H1 (cell line): ENCODE results near the gene HPCAL4. TPM values are rescaled to one million over a fixed set of nuclear protein-coding genes. Genes with fewer than 3 reads are reported as not detected.

Experiments used
- CTCF ChIA-PET: fragments of 300-600 bp; sonication (Branson Sonifier 250); formaldehyde crosslinking; loops from one replicate; lab custom pipeline; 2021; ENCODE audit not compliant: partially characterized antibody; lab: Charles Lee
- POLR2A ChIA-PET: fragments of 300-600 bp; sonication (Branson Sonifier 250); formaldehyde crosslinking; loops from one replicate; lab custom pipeline; 2021; ENCODE audit warnings: inconsistent platforms; ENCODE audit not compliant: partially characterized antibody; lab: Charles Lee
- DNase-seq, 2 experiments: peaks; one replicate each; pipeline versions ENCODE4 v3.0.0 to v3.0.0-alpha.2; 2010 to 2022; ENCODE audit warnings: low spot score in 2 of 2, low read depth in 1 of 2, mixed read lengths in 1 of 2
- FAIRE-seq: peaks from 2 replicates; lab custom pipeline; 2011; peaks lifted over from hg19 to GRCh38; lab: Jason Lieb, UNC
- H2AFZ ChIP-seq: 2 replicates; pipeline ENCODE4 v1.8.1; 2012; ENCODE audit warnings: low read length, inconsistent platforms
- H2AK5ac ChIP-seq: 2 replicates; pipeline ENCODE4 v1.6.1; 2013; ENCODE audit warnings: low read depth, low read length
- H2BK120ac ChIP-seq: replicated peaks from 2 replicates; pipeline ENCODE3; 2013; ENCODE audit warnings: low read depth, low read length, inconsistent platforms
- H2BK12ac ChIP-seq: 2 replicates; pipeline ENCODE4 v1.6.1; 2013; ENCODE audit warnings: low read depth, low read length
- H2BK15ac ChIP-seq: 2 replicates; pipeline ENCODE4 v1.6.1; 2013; ENCODE audit warnings: low read length
- H2BK20ac ChIP-seq: 2 replicates; pipeline ENCODE4 v1.6.1; 2013; ENCODE audit warnings: low read length
- H2BK5ac ChIP-seq: 2 replicates; pipeline ENCODE4 v1.6.1; 2013; ENCODE audit warnings: low read depth, low read length
- H3K14ac ChIP-seq: 2 replicates; pipeline ENCODE4 v1.6.1; 2013; ENCODE audit warnings: inconsistent platforms; ENCODE audit not compliant: insufficient read length
- H3K18ac ChIP-seq: 2 replicates; pipeline ENCODE4 v1.6.1; 2013; ENCODE audit warnings: low read length; ENCODE audit errors: extremely low read depth
- H3K23ac ChIP-seq: 2 replicates; pipeline ENCODE4 v1.6.1; 2013; ENCODE audit warnings: inconsistent platforms; ENCODE audit not compliant: insufficient read length
- H3K23me2 ChIP-seq: 2 replicates; pipeline ENCODE4 v1.6.1; 2013; ENCODE audit warnings: low read depth, low read length
- H3K27ac ChIP-seq: 2 replicates; pipeline ENCODE4 v1.6.1; 2011; ENCODE audit warnings: low read depth, low read length, inconsistent platforms
- H3K27me3 ChIP-seq, 4 experiments: replicated peaks in 1 of 4; 1 replicate in 1 of 4; 2 replicates in 3 of 4; pipeline versions ENCODE4 v1.6.1 to v1.8.1; 2011 to 2013; ENCODE audit warnings: low read length in 3 of 4, mild to moderate bottlenecking in 3 of 4, inconsistent platforms in 2 of 4, mixed read lengths in 2 of 4, moderate library complexity in 1 of 4; ENCODE audit not compliant: control insufficient read depth in 3 of 4, insufficient read depth in 3 of 4; ENCODE audit errors: extremely low read depth in 1 of 4
- H3K36me3 ChIP-seq, 4 experiments: 2 replicates each; pipeline versions ENCODE4 v1.6.1 to v1.8.1; 2011 to 2013; ENCODE audit warnings: mild to moderate bottlenecking in 4 of 4, low read length in 3 of 4, moderate library complexity in 2 of 4, control low read depth in 1 of 4, inconsistent platforms in 1 of 4; ENCODE audit not compliant: insufficient read depth in 4 of 4, control insufficient read depth in 2 of 4
- H3K4ac ChIP-seq: replicated peaks from 2 replicates; pipeline ENCODE3; 2013; ENCODE audit warnings: low read length, low read depth, mixed read lengths, inconsistent platforms; ENCODE audit not compliant: insufficient read length
- H3K4me1 ChIP-seq, 4 experiments: replicated peaks in 1 of 4; 1 replicate in 1 of 4; 2 replicates in 3 of 4; pipeline versions ENCODE4 v1.6.1 to v1.8.1; 2011 to 2013; ENCODE audit warnings: low read length in 3 of 4, inconsistent platforms in 2 of 4, mixed read lengths in 1 of 4; ENCODE audit not compliant: insufficient read depth in 4 of 4, control insufficient read depth in 3 of 4
- H3K4me2 ChIP-seq, 2 experiments: 2 replicates each; pipeline versions ENCODE4 v1.6.1 to v1.8.1; 2011 to 2013; ENCODE audit warnings: low read depth in 2 of 2, low read length in 2 of 2, control low read depth in 1 of 2, inconsistent platforms in 1 of 2, mild to moderate bottlenecking in 1 of 2; ENCODE audit not compliant: insufficient read depth in 1 of 2
- H3K4me3 ChIP-seq, 4 experiments: fragments of 200-600, 300-600 bp in 1 of 4; sonication (generic), shearing (Covaris generic), sonication (Bioruptor Twin) in 1 of 4; 2 replicates each; pipeline versions ENCODE4 v1.5.1 to v1.8.1; 2011 to 2016; ENCODE audit warnings: low read length in 4 of 4, low read depth in 3 of 4, control low read depth in 2 of 4, inconsistent platforms in 2 of 4, mild to moderate bottlenecking in 2 of 4, mixed read lengths in 1 of 4, moderate library complexity in 1 of 4; ENCODE audit not compliant: insufficient read depth in 2 of 4; ENCODE audit errors: extremely low read depth in 1 of 4
- H3K56ac ChIP-seq: replicated peaks from 2 replicates; pipeline ENCODE3; 2013; ENCODE audit warnings: low read depth, mild to moderate bottlenecking, mixed read lengths, low read length, inconsistent platforms; ENCODE audit not compliant: insufficient read length
- H3K79me1 ChIP-seq: 2 replicates; pipeline ENCODE4 v1.6.1; 2013; ENCODE audit warnings: low read depth, low read length, control low read depth
- H3K79me2 ChIP-seq, 2 experiments: 2 replicates each; pipeline versions ENCODE4 v1.6.1 to v1.8.1; 2012 to 2013; ENCODE audit warnings: low read length in 2 of 2, mild to moderate bottlenecking in 2 of 2, inconsistent platforms in 1 of 2; ENCODE audit not compliant: insufficient read depth in 2 of 2, control insufficient read depth in 1 of 2
- H3K9ac ChIP-seq, 4 experiments: replicated peaks in 1 of 4; 1 replicate in 1 of 4; 2 replicates in 3 of 4; pipeline versions ENCODE4 v1.6.1 to v1.8.1; 2011 to 2013; ENCODE audit warnings: low read depth in 3 of 4, low read length in 3 of 4, control low read depth in 2 of 4, mild to moderate bottlenecking in 2 of 4, moderate library complexity in 2 of 4, inconsistent platforms in 1 of 4; ENCODE audit errors: extremely low read depth in 1 of 4
- H3K9me3 ChIP-seq, 2 experiments: 2 replicates each; pipeline versions ENCODE4 v1.6.1 to v1.8.1; 2012 to 2013; ENCODE audit warnings: mild to moderate bottlenecking in 2 of 2, moderate library complexity in 2 of 2, control low read depth in 1 of 2, inconsistent platforms in 1 of 2, low read depth in 1 of 2, low read length in 1 of 2, mixed read lengths in 1 of 2; ENCODE audit not compliant: insufficient read depth in 2 of 2
- H4K20me1 ChIP-seq, 2 experiments: replicated peaks in 1 of 2; 2 replicates each; pipeline versions ENCODE3 to v1.8.1; 2011 to 2013; ENCODE audit warnings: inconsistent platforms in 2 of 2, low read length in 2 of 2, mild to moderate bottlenecking in 1 of 2; ENCODE audit not compliant: insufficient read depth in 2 of 2, control insufficient read depth in 1 of 2
- H4K5ac ChIP-seq: 2 replicates; pipeline ENCODE4 v1.6.1; 2013; ENCODE audit warnings: low read length, low read depth, mixed read lengths, inconsistent platforms; ENCODE audit not compliant: insufficient read length
- H4K8ac ChIP-seq: 2 replicates; pipeline ENCODE4 v1.8.0; 2013; ENCODE audit warnings: mild to moderate bottlenecking, moderate library complexity, low read length, inconsistent platforms; ENCODE audit not compliant: insufficient read depth; ENCODE audit errors: extremely low read depth
- H4K91ac ChIP-seq: replicated peaks from 2 replicates; pipeline ENCODE3; 2013; ENCODE audit warnings: low read length, mixed read lengths, inconsistent platforms; ENCODE audit not compliant: insufficient read length
- CBX5 ChIP-seq: fragments of 300-800, 300-1000 bp; sonication (generic); IDR thresholded peaks from 2 replicates; pipeline ENCODE4 v1.7.1; 2016; ENCODE audit warnings: antibody characterized with exemption, low read length, low read depth
- EZH2 ChIP-seq: fragments of 200-600 bp; sonication (generic); IDR thresholded peaks from 2 replicates; pipeline ENCODE4 v1.7.1; 2012; ENCODE audit warnings: low read depth, mild to moderate bottlenecking, moderate library complexity, low read length, inconsistent platforms; ENCODE audit not compliant: severe bottlenecking
- FOSL1 ChIP-seq: IDR thresholded peaks from 2 replicates; pipeline ENCODE4 v1.6.1; 2011; ENCODE audit warnings: mild to moderate bottlenecking, low read depth, low read length, moderate library complexity; ENCODE audit not compliant: insufficient read depth
- MAFK ChIP-seq: IDR thresholded peaks from 2 replicates; pipeline ENCODE4 v1.6.1; 2012; ENCODE audit warnings: low read depth, mild to moderate bottlenecking, improper control_type of control experiment, low read length
- NANOG ChIP-seq: IDR thresholded peaks from 2 replicates; pipeline ENCODE4 v1.6.1; 2011; ENCODE audit warnings: low read length, low read depth, mild to moderate bottlenecking, inconsistent platforms; ENCODE audit not compliant: insufficient read depth, poor library complexity, severe bottlenecking
- POLR2A ChIP-seq, 2 experiments: IDR thresholded peaks; 1 replicate in 1 of 2; 2 replicates in 1 of 2; pipeline ENCODE4 v1.6.1; 2011; ENCODE audit warnings: low read depth in 2 of 2, low read length in 2 of 2, mild to moderate bottlenecking in 2 of 2; ENCODE audit errors: control extremely low read depth in 1 of 2
- POLR2AphosphoS5 ChIP-seq: IDR thresholded peaks from 2 replicates; pipeline ENCODE4 v1.6.1; 2011; ENCODE audit warnings: low read depth, low read length
- POU5F1 ChIP-seq: IDR thresholded peaks from 2 replicates; pipeline ENCODE4 v1.6.1; 2011; ENCODE audit warnings: low read depth, mild to moderate bottlenecking, low read length, moderate library complexity
- SIX5 ChIP-seq: IDR thresholded peaks from 2 replicates; pipeline ENCODE4 v1.6.1; 2011; ENCODE audit warnings: mild to moderate bottlenecking, low read depth, low read length
- SP2 ChIP-seq: IDR thresholded peaks from 2 replicates; pipeline ENCODE4 v1.6.1; 2012; ENCODE audit warnings: mild to moderate bottlenecking, low read length, inconsistent platforms
- SRF ChIP-seq: IDR thresholded peaks from 2 replicates; pipeline ENCODE4 v1.6.1; 2011; ENCODE audit warnings: mild to moderate bottlenecking, low read depth, low read length, moderate library complexity
- SUZ12 ChIP-seq: fragments of 200-600 bp; sonication (generic); IDR thresholded peaks from 2 replicates; pipeline ENCODE4 v1.6.1; 2012; ENCODE audit warnings: mild to moderate bottlenecking, inconsistent platforms, low read length, moderate library complexity, mixed read lengths
- TAF7 ChIP-seq: optimal IDR thresholded peaks from 2 replicates; pipeline ENCODE3; 2011; ENCODE audit warnings: low read depth, mild to moderate bottlenecking, inconsistent platforms, low read length, moderate library complexity, borderline replicate concordance
- WGBS, 2 experiments: shearing (Covaris generic) in 1 of 2; methylation state at CpG; one replicate each; pipeline versions ENCODE4 v1.1.6 to v1.1.7; 2013 to 2015; ENCODE audit warnings: low lambda C conversion rate in 2 of 2, mixed read lengths in 2 of 2, inconsistent platforms in 1 of 2, low coverage in 1 of 2, missing lambda C conversion rate in 1 of 2; ENCODE audit not compliant: insufficient replicate concordance in 2 of 2, insufficient coverage in 1 of 2, insufficient read length in 1 of 2; ENCODE audit errors: extremely low coverage in 1 of 2, missing lambda C conversion rate in 1 of 2; 5-methylcytosine and 5-hydroxymethylcytosine counted together
- polyA plus RNA-seq, 7 experiments: library from polyadenylated mRNA; depleted of rRNA in 3 of 7; stranded (reverse) in 5 of 7; unstranded in 2 of 7; fragments of >200 nt in 5 of 7; fragments of 200-250 nt in 2 of 7; gene quantifications; 1 replicate in 5 of 7; 2 replicates in 1 of 7; 4 replicates in 1 of 7; pipeline versions ENCODE4 v1.2.1 to v1.2.3, GENCODE V29; 2011 to 2013; ENCODE audit warnings: missing spikeins in 2 of 7, mixed read lengths in 2 of 7
- total RNA-seq: library from RNA; stranded (reverse); fragmentation: NEBNext Ultra II Directional; extraction: Animal tissue kit (Norgen Biotek cat#: 25700); gene quantifications from 2 replicates; pipeline ENCODE4 v1.2.1, GENCODE V29; 2021
- TF ChIP-seq, protein P1 (sequence below): IDR thresholded peaks from 2 replicates; pipeline ENCODE4 v1.6.1; 2011; ENCODE audit warnings: low read length, improper control_type of control experiment

The HPCAL4 gene
- total and polyA plus RNA-seq, 2 of the 8 experiments (the other 6 are each of a cell fraction or from before 2014, with no cell fraction given) = 0.54 to 0.74 TPM

DNA sequence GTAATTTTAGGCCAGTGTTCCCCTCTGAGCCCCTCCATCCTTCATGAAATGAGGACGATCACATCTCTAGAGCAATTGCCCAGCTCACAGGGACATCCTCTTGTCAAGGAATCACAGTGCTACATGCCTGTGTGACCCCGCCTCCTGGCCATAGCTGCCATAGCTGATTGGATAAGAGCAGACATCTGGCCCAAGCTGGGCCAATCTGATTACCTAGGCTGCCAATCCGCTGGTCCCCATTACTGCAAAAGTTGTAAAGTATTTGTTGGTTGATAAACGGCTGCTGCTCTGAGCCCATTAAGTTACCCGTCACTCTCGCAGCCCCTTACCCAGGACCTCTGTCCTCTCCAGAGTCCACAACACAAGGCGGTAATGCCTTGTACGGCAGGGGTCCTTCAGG, 27.7 kb downstream of the HPCAL4 start:
- no peak overlapping the region for H3K4ac ChIP-seq
- H2BK20ac ChIP-seq = no peak overlapping the region
- no peak overlapping the region for H2AK5ac ChIP-seq
- no peaks in the 10 kb centered on the region for H3K79me2 ChIP-seq
- no peak overlapping the region for H2AFZ ChIP-seq
- no peak overlapping the region for H2BK120ac ChIP-seq
- H4K91ac ChIP-seq = no peak overlapping the region
- ChIA-PET CTCF (interaction anchor here (0.9 to 17.8 kb wide), 4 partner anchors 9 to 57 kb away, joined by 3 to 278 read pairs (median 4); partner anchors contain the start of gene HEYL), POLR2A (interaction anchor here (0.6 to 1.0 kb wide), 2 partner anchors 10 to 195 kb away, joined by 3 read pairs; no protein-coding TSS in a partner anchor)
- H3K4me1 ChIP-seq = no peaks in the 10 kb centered on the region
- no peak overlapping the region for H3K27ac ChIP-seq
- no peak overlapping the region for H3K23ac ChIP-seq
- H3K18ac ChIP-seq = no peak overlapping the region
- H3K4me3 ChIP-seq = no peak overlapping the region
- 81% methylated on average over 8 of the region's 8 CpGs; no CpG with 5 or more reads in 1 of the 2 experiments for WGBS, 2 experiments
- H4K20me1 ChIP-seq = peaks cover 0 to under 1% of the 10 kb centered on the region in 2 experiments
- H3K56ac ChIP-seq = no peak overlapping the region
- H3K4me2 ChIP-seq = no peak overlapping the region
- no peak overlapping the region for H4K5ac ChIP-seq
- H3K27me3 ChIP-seq = peaks cover 10 to 69% (median 42%) of the 10 kb centered on the region in 4 experiments
- no peaks in the 10 kb centered on the region for H3K79me1 ChIP-seq
- DNase-seq (no peak), FAIRE-seq (no peak)
- no peaks in the 10 kb centered on the region for H3K9me3 ChIP-seq
- no peak overlapping the region for H3K9ac ChIP-seq
- H2BK5ac ChIP-seq = no peak overlapping the region
- no peak overlapping the region for H2BK15ac ChIP-seq
- no peak overlapping the region for H3K14ac ChIP-seq
- H2BK12ac ChIP-seq = no peak overlapping the region
- no peaks in the 10 kb centered on the region for H3K23me2 ChIP-seq
- H4K8ac ChIP-seq = no peak overlapping the region
- H3K36me3 ChIP-seq = no peaks in the 10 kb centered on the region
- TF ChIP-seq SRF (no peak), POLR2AphosphoS5 (no peak), SUZ12 (no peak), EZH2 (no peak), SIX5 (no peak), CBX5 (no peak), POU5F1 (no peak), NANOG (no peak), MAFK (no peak), POLR2A (IDR thresholded peaks at IDR 0.05; ENCODE audit: control extremely low read depth in 1 of 2, low read depth in 2 of 2, low read length in 2 of 2) (no peak), TAF7 (no peak), FOSL1 (no peak), SP2 (no peak)
- TF ChIP-seq, protein P1, sequence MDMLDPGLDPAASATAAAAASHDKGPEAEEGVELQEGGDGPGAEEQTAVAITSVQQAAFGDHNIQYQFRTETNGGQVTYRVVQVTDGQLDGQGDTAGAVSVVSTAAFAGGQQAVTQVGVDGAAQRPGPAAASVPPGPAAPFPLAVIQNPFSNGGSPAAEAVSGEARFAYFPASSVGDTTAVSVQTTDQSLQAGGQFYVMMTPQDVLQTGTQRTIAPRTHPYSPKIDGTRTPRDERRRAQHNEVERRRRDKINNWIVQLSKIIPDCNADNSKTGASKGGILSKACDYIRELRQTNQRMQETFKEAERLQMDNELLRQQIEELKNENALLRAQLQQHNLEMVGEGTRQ = no peak
